GM10266 (cell line): Measurements from ENCODE around the gene TEAD2.
A peak's percentile ranks its signal among the peaks of the same experiment; 100 is the strongest.
"Not testable (repeated sequence)": the region's sequence is repeated elsewhere in the genome, so short reads cannot be mapped to it uniquely, and the experiment has no call there.

Experiments
- DNase-seq: peaks from one replicate; pipeline ENCODE4 v3.0.0; 2012; ENCODE audit errors: extremely low spot score
- CTCF ChIP-seq: IDR thresholded peaks from 2 replicates; pipeline ENCODE4 v1.5.1; 2012; ENCODE audit warnings: mild to moderate bottlenecking, low read depth; ENCODE audit not compliant: control insufficient read depth, insufficient read depth; ENCODE audit errors: missing control alignments

The TEAD2 gene

GRCh38 chr19:49327878-49328544, 34.2 kb downstream of the TEAD2 start:
- TF ChIP-seq CTCF: peak; percentile 58
- peak; percentile 70 for DNase-seq

- DNase-seq: peak; percentile 81
- TF ChIP-seq CTCF: no peak
Measured at GRCh38 chr19:49326165-49326704, 36.0 kb downstream of the TEAD2 start.

DNA sequence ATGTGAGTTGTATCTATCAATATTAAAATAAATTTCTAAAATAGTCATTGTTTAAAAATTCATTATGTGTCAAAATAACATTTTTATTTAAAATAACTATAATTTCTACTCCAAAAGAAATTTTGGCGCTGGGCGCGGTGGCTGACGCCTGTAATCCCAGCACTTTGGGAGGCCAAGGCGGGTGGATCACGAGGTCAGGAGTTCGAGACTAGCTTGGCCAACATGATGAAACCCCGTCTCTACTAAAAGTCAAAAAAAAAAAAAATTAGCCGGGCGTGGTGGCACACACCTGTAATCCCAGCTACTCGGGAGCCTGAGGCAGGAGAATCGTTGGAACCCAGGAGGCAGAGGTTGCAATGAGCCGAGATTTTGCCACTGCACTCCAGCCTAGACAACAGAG, 36.5 kb downstream of the TEAD2 start:
- not testable (repeated sequence) for DNase-seq

- TF ChIP-seq CTCF: no peak
- DNase-seq: no peak
Measured at GRCh38 chr19:49324801-49325576, 37.2 kb downstream of the TEAD2 start, which contains the start of gene SLC6A16. TSS of gene SLC6A16 (minus strand) at chr19:49325191. CDS start at chr19:49311347, 13,844 bp downstream.

GRCh38 chr19:49318296-49318695, 43.9 kb downstream of the TEAD2 start:
- DNase-seq: no peak
- TF ChIP-seq CTCF: no peak

DNA sequence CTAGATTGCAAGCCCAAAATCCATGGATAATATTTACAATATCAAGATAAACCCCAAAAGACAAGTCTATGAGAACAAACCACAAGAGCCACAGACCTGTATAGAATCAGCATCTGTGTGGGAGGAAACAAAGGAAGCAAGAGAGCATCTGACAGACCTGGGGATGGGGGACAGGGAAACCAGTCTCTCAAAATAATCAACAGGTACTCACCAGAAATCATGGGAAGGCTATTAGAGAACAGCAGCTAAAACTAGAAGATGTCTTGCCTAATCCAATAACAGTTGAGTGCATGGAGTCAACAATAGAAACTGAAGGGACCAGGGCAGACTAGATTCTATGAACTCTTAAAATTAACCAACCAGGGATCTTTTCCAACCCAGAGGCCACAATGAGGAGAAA, 45.9 kb downstream of the TEAD2 start:
- no peak for DNase-seq
- TF ChIP-seq CTCF: no peak

- no peak for TF ChIP-seq CTCF
- DNase-seq: no peak
Measured at GRCh38 chr19:49315111-49315510, 47.1 kb downstream of the TEAD2 start.
